Caco-2 (cell line): ENCODE measurements around the gene CTNNB1. TPM values are rescaled to one million over a fixed set of nuclear protein-coding genes. Genes with fewer than 3 reads are reported as not detected.

ENCODE experiments used
- BruUV-seq: library from RNA; stranded (reverse); fragments of 400-500 nt; replicated peaks from 2 replicates; lab custom pipeline; 2021; lab: Mats Ljungman, UMichigan
- CTCF ChIA-PET: fragments of 300-600 bp; sonication (Branson Sonifier 250); formaldehyde crosslinking; loops from one replicate; lab custom pipeline; 2022; ENCODE audit warnings: antibody characterized with exemption; lab: Charles Lee
- POLR2A ChIA-PET: fragments of 300-600 bp; sonication (Branson Sonifier 250); formaldehyde crosslinking; loops from one replicate; lab custom pipeline; 2022; ENCODE audit warnings: antibody characterized with exemption; lab: Charles Lee
- DNase-seq, 2 experiments: peaks; one replicate each; pipeline versions ENCODE4 v3.0.0 to v3.0.0-alpha.2; 2020 to 2022
- H3K27me3 ChIP-seq: replicated peaks from 2 replicates; pipeline ENCODE4 v1.6.0; 2011; ENCODE audit warnings: low read length; ENCODE audit not compliant: control insufficient read depth, insufficient read depth
- H3K36me3 ChIP-seq: 2 replicates; pipeline ENCODE4 v1.5.1; 2011; ENCODE audit warnings: low read length; ENCODE audit not compliant: control insufficient read depth, insufficient read depth
- H3K4me1 ChIP-seq: fragments of 250-450 bp; sonication (Bioruptor Pico); 2 replicates; pipeline ENCODE4 v1.5.1; 2020; ENCODE audit warnings: mild to moderate bottlenecking
- H3K4me3 ChIP-seq: 2 replicates; pipeline ENCODE4 v1.5.1; 2011; ENCODE audit warnings: low read depth, mild to moderate bottlenecking, control low read depth, low read length
- H3K9me3 ChIP-seq: fragments of 250-450 bp; sonication (Bioruptor Pico); 2 replicates; pipeline ENCODE4 v1.5.1; 2020; ENCODE audit warnings: mild to moderate bottlenecking, moderate library complexity
- H3K27ac Mint-ChIP-seq: one replicate; pipeline ENCODE4 v1.8.0; 2022; ENCODE audit warnings: mixed read lengths; ENCODE audit not compliant: unreplicated experiment
- H3K27me3 Mint-ChIP-seq: one replicate; pipeline ENCODE4 v1.8.0; 2022; ENCODE audit warnings: mixed read lengths; ENCODE audit not compliant: insufficient read depth, unreplicated experiment
- H3K36me3 Mint-ChIP-seq: one replicate; pipeline ENCODE4 v1.8.0; 2022; ENCODE audit warnings: mild to moderate bottlenecking, mixed read lengths; ENCODE audit not compliant: insufficient read depth, unreplicated experiment
- H3K4me1 Mint-ChIP-seq: one replicate; pipeline ENCODE4 v1.8.0; 2022; ENCODE audit warnings: low read depth, mixed read lengths; ENCODE audit not compliant: unreplicated experiment
- H3K4me3 Mint-ChIP-seq: one replicate; pipeline ENCODE4 v1.8.0; 2022; ENCODE audit warnings: mild to moderate bottlenecking, moderate library complexity, mixed read lengths; ENCODE audit not compliant: unreplicated experiment
- H3K9me3 Mint-ChIP-seq: one replicate; pipeline ENCODE4 v1.8.0; 2022; ENCODE audit warnings: mixed read lengths; ENCODE audit not compliant: unreplicated experiment
- CTCF ChIP-seq, 2 experiments: fragments of 200-600 bp in 1 of 2; IDR thresholded peaks; 1 replicate in 1 of 2; 2 replicates in 1 of 2; pipeline versions ENCODE4 v1.5.1 to v1.8.0; 2011 to 2022; ENCODE audit warnings: antibody characterized with exemption in 1 of 2, control low read depth in 1 of 2, inconsistent platforms in 1 of 2, low read depth in 1 of 2, low read length in 1 of 2, mild to moderate bottlenecking in 1 of 2, moderate library complexity in 1 of 2; ENCODE audit not compliant: insufficient read depth in 1 of 2, severe bottlenecking in 1 of 2, unreplicated experiment in 1 of 2
- intact Hi-C: fragments of 100-400 bp; cut with micrococcal nuclease; formaldehyde crosslinking; loops from one replicate; pipeline ENCODE4 v1.10.0; 2022; ENCODE audit not compliant: unreplicated experiment
- total RNA-seq: library from RNA; stranded (reverse); gene quantifications from 2 replicates; pipeline ENCODE4 v1.2.3, GENCODE V29; 2022

The CTNNB1 gene
- total RNA-seq, 1 experiment from 2014 or later: 206 TPM

- peaks cover 34% of the 10 kb centered on the region for H3K4me1 ChIP-seq
These were observed 12.8 kb downstream of the CTNNB1 start for GRCh38 chr3:41212088-41212487.

GRCh38 chr3:41213588-41213987 lies 14.3 kb downstream of the CTNNB1 start:
- Histone ChIP-seq H3K4me3 (no peak overlapping the region), H3K4me1 (peaks cover 35% of the 10 kb centered on the region), H3K36me3 (no peaks in the 10 kb centered on the region), H3K27me3 (no peaks in the 10 kb centered on the region), H3K9me3 (no peaks in the 10 kb centered on the region)
- BruUV-seq: no TSS peak
- no peak overlapping the region for H3K27ac Mint-ChIP-seq
- H3K36me3 Mint-ChIP-seq: peaks cover 11% of the 10 kb centered on the region
- TF ChIP-seq CTCF (IDR thresholded peaks at IDR 0.05; ENCODE audit: insufficient read depth in 1 of 2, low read depth in 1 of 2, low read length in 1 of 2, severe bottlenecking in 1 of 2, unreplicated experiment in 1 of 2): no peak
- peaks cover 38% of the 10 kb centered on the region for H3K4me1 Mint-ChIP-seq
- ChIA-PET POLR2A (no interaction called here), CTCF (no interaction called here)
- no peak overlapping the region for H3K4me3 Mint-ChIP-seq
- no peaks in the 10 kb centered on the region for H3K27me3 Mint-ChIP-seq
- intact Hi-C loops: no loop called here
- no peaks in the 10 kb centered on the region for H3K9me3 Mint-ChIP-seq
- DNase-seq: no peak

More at GRCh38 chr3:41212088-41212487, 12.8 kb downstream of the CTNNB1 start:
- Histone ChIP-seq H3K27me3 (no peaks in the 10 kb centered on the region), H3K36me3 (no peaks in the 10 kb centered on the region), H3K9me3 (no peaks in the 10 kb centered on the region), H3K4me3 (no peak overlapping the region)
- DNase-seq: no peak
- BruUV-seq: no TSS peak
- Mint-ChIP-seq H3K9me3 (no peaks in the 10 kb centered on the region), H3K27ac (no peak overlapping the region), H3K36me3 (peaks cover 11% of the 10 kb centered on the region), H3K4me1 (peaks cover 42% of the 10 kb centered on the region), H3K27me3 (no peaks in the 10 kb centered on the region), H3K4me3 (no peak overlapping the region)
- ChIA-PET CTCF (no interaction called here), POLR2A (no interaction called here)
- intact Hi-C loops: no loop called here
- TF ChIP-seq CTCF (IDR thresholded peaks at IDR 0.05; ENCODE audit: insufficient read depth in 1 of 2, low read depth in 1 of 2, low read length in 1 of 2, severe bottlenecking in 1 of 2, unreplicated experiment in 1 of 2): no peak

GRCh38 chr3:41216422-41216821 lies 17.1 kb downstream of the CTNNB1 start:
- H3K9me3 ChIP-seq: no peaks in the 10 kb centered on the region
- Mint-ChIP-seq H3K27me3 (no peaks in the 10 kb centered on the region), H3K9me3 (no peaks in the 10 kb centered on the region), H3K4me3 (no peak overlapping the region), H3K27ac (no peak overlapping the region), H3K4me1 (peaks cover 37% of the 10 kb centered on the region), H3K36me3 (peaks cover 6% of the 10 kb centered on the region)
- ChIA-PET POLR2A (no interaction called here), CTCF (no interaction called here)
- no peaks in the 10 kb centered on the region for H3K27me3 ChIP-seq
- TF ChIP-seq CTCF (IDR thresholded peaks at IDR 0.05; ENCODE audit: insufficient read depth in 1 of 2, low read depth in 1 of 2, low read length in 1 of 2, severe bottlenecking in 1 of 2, unreplicated experiment in 1 of 2): no peak
- DNase-seq: no peak
- H3K4me1 ChIP-seq: peaks cover 47% of the 10 kb centered on the region
- intact Hi-C loops: no loop called here
- H3K36me3 ChIP-seq: no peaks in the 10 kb centered on the region
- no peak overlapping the region for H3K4me3 ChIP-seq
- BruUV-seq: no TSS peak
